Tongue (tissue), 2 donors: Measurements from ENCODE around the gene EFHC1. TPM values are rescaled to one million over a fixed set of nuclear protein-coding genes. Genes with fewer than 3 reads are reported as not detected.
A peak's percentile ranks its signal among the peaks of the same experiment; 100 is the strongest.
"Not testable (repeated sequence)": the region's sequence is repeated elsewhere in the genome, so short reads cannot be mapped to it uniquely, and the experiment has no call there.

Experiments
- DNase-seq: peaks from one replicate; pipeline ENCODE4 v3.0.0-alpha.2; 2015
- total RNA-seq: library from RNA; depleted of rRNA; stranded (reverse); fragments of >200 nt; gene quantifications from one replicate; pipeline ENCODE4 v1.2.3, GENCODE V29; 2014

The EFHC1 gene
- 26.7 TPM for total RNA-seq

GRCh38 chr6:52419809-52420667, at the start of gene EFHC1:
TSS of gene EFHC1 (plus strand) at chr6:52420342. CDS start at chr6:52420411, 69 bp downstream.
- DNase-seq: peak; percentile 99

- DNase-seq: peak; percentile 73
These were observed 48.4 kb upstream of the EFHC1 start for GRCh38 chr6:52371656-52372191.

- no peak for DNase-seq
These were observed 46.9 kb upstream of the EFHC1 start for GRCh38 chr6:52373151-52373690.

GRCh38 chr6:52374247-52374646, 45.9 kb upstream of the EFHC1 start:
- no peak for DNase-seq

- no peak for DNase-seq
These were observed 44.2 kb upstream of the EFHC1 start for GRCh38 chr6:52375780-52376556.

- no peak for DNase-seq
These were observed 43.4 kb upstream of the EFHC1 start for GRCh38 chr6:52376763-52377162.

GRCh38 chr6:52377538-52378221, 42.5 kb upstream of the EFHC1 start:
- no peak for DNase-seq

GRCh38 chr6:52381249-52381648, 38.9 kb upstream of the EFHC1 start:
- DNase-seq: no peak

GRCh38 chr6:52384145-52384766, 35.9 kb upstream of the EFHC1 start:
- DNase-seq: no peak

GRCh38 chr6:52385074-52385473, 35.1 kb upstream of the EFHC1 start:
- DNase-seq: no peak

GRCh38 chr6:52388119-52388518, 32.0 kb upstream of the EFHC1 start:
- not testable (repeated sequence) for DNase-seq

- DNase-seq: no peak
These were observed 31.4 kb upstream of the EFHC1 start for GRCh38 chr6:52388790-52389189.

GRCh38 chr6:52389264-52389625, 30.9 kb upstream of the EFHC1 start:
- DNase-seq: no peak

- DNase-seq: no peak
These were observed 30.3 kb upstream of the EFHC1 start for GRCh38 chr6:52389626-52390360.

GRCh38 chr6:52390361-52390727, 29.8 kb upstream of the EFHC1 start:
- no peak for DNase-seq

- DNase-seq: no peak
These were observed 28.5 kb upstream of the EFHC1 start for GRCh38 chr6:52391599-52391998.

GRCh38 chr6:52392944-52393343, 27.2 kb upstream of the EFHC1 start:
- DNase-seq: no peak

GRCh38 chr6:52393780-52394179, 26.4 kb upstream of the EFHC1 start:
- DNase-seq: no peak

- DNase-seq: no peak
These were observed 25.9 kb upstream of the EFHC1 start for GRCh38 chr6:52394251-52394666.

- no peak for DNase-seq
These were observed 24.2 kb upstream of the EFHC1 start for GRCh38 chr6:52395969-52396368.
